ENCODE measurements around the gene PCED1A.

Gene PCED1A

DNA sequence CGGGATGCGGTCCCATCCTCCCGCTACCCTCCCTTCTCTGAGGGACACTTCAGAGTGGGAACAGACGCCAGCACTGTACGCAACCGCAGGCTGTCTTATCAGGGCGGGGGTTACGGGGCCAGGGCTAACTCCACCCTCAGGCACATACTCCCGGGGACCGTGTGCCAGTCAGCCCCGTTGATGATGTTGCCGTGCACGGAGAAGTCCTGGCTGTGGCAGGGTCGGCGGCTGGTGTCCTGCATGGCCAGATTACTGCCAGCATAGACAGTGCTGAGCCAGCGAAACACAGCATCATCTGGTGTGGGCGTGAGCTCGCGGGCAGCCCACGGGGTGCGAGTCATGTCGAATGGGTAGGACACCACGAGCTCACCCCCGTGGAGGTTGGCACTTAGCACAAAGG is 45.0 kb downstream of the PCED1A start:
- TF ChIP-seq CTCF (IDR thresholded peaks at IDR 0.05; ENCODE audit: low read depth, low read length, poor library complexity, severe bottlenecking) (no peak), EZH2phosphoT487 (IDR thresholded peaks at IDR 0.05; ENCODE audit: borderline replicate concordance, low read length) (no peak)
- Histone ChIP-seq H3K4me1 (ENCODE audit: control insufficient read depth, low read length) (no peaks in the 10 kb centered on the region), H4K20me1 (ENCODE audit: control insufficient read depth, insufficient read depth, low read depth, low read length) (no peaks in the 10 kb centered on the region)

GRCh38 chr20:2794866-2795447 is 45.5 kb downstream of the PCED1A start:
- Histone ChIP-seq H3K4me1 (ENCODE audit: control insufficient read depth, low read length) (no peaks in the 10 kb centered on the region), H3K27ac (ENCODE audit: low read depth, low read length) (no peak overlapping the region), H3K4me2 (ENCODE audit: low read length) (no peak overlapping the region), H3F3A (ENCODE audit: control insufficient read depth, insufficient read depth) (no peaks in the 10 kb centered on the region), H3K79me2 (ENCODE audit: control insufficient read depth, low read length) (no peaks in the 10 kb centered on the region), H3K9me3 (ENCODE audit: control insufficient read depth, insufficient read depth, low read length) (no peaks in the 10 kb centered on the region), H3K9me2 (replicated peaks; ENCODE audit: control insufficient read depth, low read length) (no peaks in the 10 kb centered on the region), H4K20me1 (ENCODE audit: control insufficient read depth, insufficient read depth, low read depth, low read length) (no peaks in the 10 kb centered on the region), H3K36me3 (ENCODE audit: control insufficient read depth, low read length) (no peaks in the 10 kb centered on the region), H3K27me3 (ENCODE audit: control insufficient read depth, low read length) (peaks cover 7% of the 10 kb centered on the region; the same call in 1 of the 2 replicates), H3K4me3 (ENCODE audit: low read length) (no peak overlapping the region)
- TF ChIP-seq CTCF (IDR thresholded peaks at IDR 0.05; ENCODE audit: low read depth, low read length, poor library complexity, severe bottlenecking), result no peak

More for the DNA sequence above, 45.0 kb downstream of the PCED1A start:
- no peaks in the 10 kb centered on the region for H3F3A ChIP-seq (ENCODE audit: control insufficient read depth, insufficient read depth)
- H3K4me3 ChIP-seq (ENCODE audit: low read length), result no peak overlapping the region
- peaks cover 7% of the 10 kb centered on the region; the same call in 1 of the 2 replicates for H3K27me3 ChIP-seq (ENCODE audit: control insufficient read depth, low read length)
- H3K27ac ChIP-seq (ENCODE audit: low read depth, low read length), result no peak overlapping the region
- no peaks in the 10 kb centered on the region for H3K79me2 ChIP-seq (ENCODE audit: control insufficient read depth, low read length)
- H3K9me2 ChIP-seq (replicated peaks; ENCODE audit: control insufficient read depth, low read length), result no peaks in the 10 kb centered on the region
- no peak overlapping the region for H3K4me2 ChIP-seq (ENCODE audit: low read length)
- no peaks in the 10 kb centered on the region for H3K36me3 ChIP-seq (ENCODE audit: control insufficient read depth, low read length)
- no peaks in the 10 kb centered on the region for H3K9me3 ChIP-seq (ENCODE audit: control insufficient read depth, insufficient read depth, low read length)

DNA sequence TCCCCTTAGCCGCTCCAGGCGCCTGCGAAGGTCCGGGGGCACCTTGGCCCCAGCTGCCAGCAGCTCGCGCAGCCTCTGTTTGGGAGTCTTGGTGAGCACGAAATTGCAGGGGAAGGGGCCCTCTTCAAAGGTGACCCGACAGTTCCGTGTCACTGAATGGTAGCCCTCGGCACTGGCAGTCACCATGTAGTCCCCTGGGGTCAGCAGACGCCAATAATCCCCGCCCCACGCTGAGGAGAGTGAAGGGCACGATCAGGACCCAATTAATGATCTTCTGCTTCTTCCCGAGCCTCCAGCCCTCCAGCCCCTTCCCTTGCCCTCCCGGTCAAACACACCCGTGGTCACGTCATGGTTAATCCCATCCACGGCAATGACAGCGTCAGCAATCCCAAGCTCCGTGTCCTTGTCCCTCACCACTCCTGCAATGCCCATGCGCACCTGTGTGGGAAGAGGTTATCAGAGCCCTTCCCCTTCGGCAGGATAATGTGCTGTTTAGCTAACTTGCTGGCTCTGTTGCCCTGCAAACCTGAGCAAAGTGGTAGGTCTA is 46.2 kb downstream of the PCED1A start:
- H3K27ac ChIP-seq (ENCODE audit: low read depth, low read length), result no peak overlapping the region
- no peaks in the 10 kb centered on the region for H3K9me3 ChIP-seq (ENCODE audit: control insufficient read depth, insufficient read depth, low read length)
- TF ChIP-seq EZH2phosphoT487 (IDR thresholded peaks at IDR 0.05; ENCODE audit: borderline replicate concordance, low read length) (no peak), CTCF (IDR thresholded peaks at IDR 0.05; ENCODE audit: low read depth, low read length, poor library complexity, severe bottlenecking) (no peak)
- H3K79me2 ChIP-seq (ENCODE audit: control insufficient read depth, low read length), result no peaks in the 10 kb centered on the region
- H4K20me1 ChIP-seq (ENCODE audit: control insufficient read depth, insufficient read depth, low read depth, low read length), result no peaks in the 10 kb centered on the region
- H3K27me3 ChIP-seq (ENCODE audit: control insufficient read depth, low read length), result peaks cover 9% of the 10 kb centered on the region
- no peak overlapping the region for H3K4me2 ChIP-seq (ENCODE audit: low read length)
- no peak overlapping the region for H3K4me3 ChIP-seq (ENCODE audit: low read length)
- H3F3A ChIP-seq (ENCODE audit: control insufficient read depth, insufficient read depth), result no peaks in the 10 kb centered on the region
- H3K9me2 ChIP-seq (replicated peaks; ENCODE audit: control insufficient read depth, low read length), result no peaks in the 10 kb centered on the region
- no peaks in the 10 kb centered on the region for H3K36me3 ChIP-seq (ENCODE audit: control insufficient read depth, low read length)
- no peaks in the 10 kb centered on the region for H3K4me1 ChIP-seq (ENCODE audit: control insufficient read depth, low read length)

Measured in DOHH2 (cell line).